ENCODE measurements around the gene VPS29.
A peak's percentile ranks its signal among the peaks of the same experiment; 100 is the strongest.

The VPS29 gene

GRCh38 chr12:110458756-110459155, 43.2 kb downstream of the VPS29 start:
- no peak for DNase-seq (ENCODE audit: extremely low read depth, low read depth)
- no peak for TF ChIP-seq CTCF (IDR thresholded peaks at IDR 0.05; ENCODE audit: low read depth, low read length)

- no peak for TF ChIP-seq CTCF (IDR thresholded peaks at IDR 0.05; ENCODE audit: low read depth, low read length)
- no peak for DNase-seq (ENCODE audit: extremely low read depth, low read depth)
Observed at GRCh38 chr12:110453569-110454296, 48.2 kb downstream of the VPS29 start.

- TF ChIP-seq CTCF (IDR thresholded peaks at IDR 0.05; ENCODE audit: low read depth, low read length) = no peak
- DNase-seq (ENCODE audit: extremely low read depth, low read depth) = no peak
Observed at GRCh38 chr12:110451263-110451662, 50.6 kb downstream of the VPS29 start.

GRCh38 chr12:110449799-110450497, 52.0 kb downstream of the VPS29 start, which contains the start of gene ARPC3:
Gene ARPC3 (minus strand): TSS chr12:110450337. CDS start chr12:110450260, 77 bp downstream.
- TF ChIP-seq CTCF (IDR thresholded peaks at IDR 0.05; ENCODE audit: low read depth, low read length) = peak; percentile 92
- peak; percentile 88 for DNase-seq (ENCODE audit: extremely low read depth, low read depth)

GRCh38 chr12:110444455-110444854, 57.5 kb downstream of the VPS29 start:
- TF ChIP-seq CTCF (IDR thresholded peaks at IDR 0.05; ENCODE audit: low read depth, low read length) = no peak
- no peak for DNase-seq (ENCODE audit: extremely low read depth, low read depth)

All from AG09319 (cell line).